C4-2B (cell line): Measurements from ENCODE around the gene IQGAP2.

Source experiments
- CTCF ChIP-seq: fragments of 450-650 bp; conservative IDR thresholded peaks from 2 replicates; pipeline ENCODE4 v1.5.1; 2017; ENCODE audit warnings: mild to moderate bottlenecking
- ZFX ChIP-seq: fragments of 450-650 bp; IDR thresholded peaks from 2 replicates; pipeline ENCODE4 v1.6.1; 2017

- TF ChIP-seq CTCF (no peak), ZFX (no peak)
Observed at GRCh38 chr5:76400466-76400865, 2.6 kb upstream of the IQGAP2 start.
